ENCODE results near the gene GNG4.

DNA sequence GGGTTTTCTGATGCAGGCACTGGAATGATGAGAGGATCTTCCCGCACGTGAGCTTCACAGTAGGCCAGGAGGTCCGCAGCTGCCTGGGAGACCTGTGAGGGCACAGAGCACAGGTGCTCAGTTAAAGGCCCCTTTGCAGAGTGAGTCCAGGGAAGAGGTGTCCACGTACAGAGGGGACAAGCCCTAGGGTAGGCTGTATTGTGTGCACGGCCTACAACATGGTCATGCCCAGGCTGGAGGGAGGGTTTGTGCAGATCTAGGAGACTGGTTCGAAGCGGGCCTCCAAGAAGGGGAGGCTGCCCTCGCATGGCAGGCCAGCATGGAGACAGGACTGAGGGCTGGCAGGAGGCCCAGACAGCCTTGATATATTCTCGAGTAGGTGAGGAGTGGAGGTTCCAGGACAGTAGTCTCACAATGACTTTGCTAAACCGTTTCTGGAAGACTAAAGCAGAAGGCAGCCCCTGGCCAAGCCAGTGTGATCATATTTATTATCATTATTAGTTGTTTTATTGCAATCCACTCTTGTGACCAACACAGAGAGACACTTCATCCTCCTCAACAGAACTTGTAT is 97.4 kb downstream of the GNG4 start:
- TF ChIP-seq, protein P1, sequence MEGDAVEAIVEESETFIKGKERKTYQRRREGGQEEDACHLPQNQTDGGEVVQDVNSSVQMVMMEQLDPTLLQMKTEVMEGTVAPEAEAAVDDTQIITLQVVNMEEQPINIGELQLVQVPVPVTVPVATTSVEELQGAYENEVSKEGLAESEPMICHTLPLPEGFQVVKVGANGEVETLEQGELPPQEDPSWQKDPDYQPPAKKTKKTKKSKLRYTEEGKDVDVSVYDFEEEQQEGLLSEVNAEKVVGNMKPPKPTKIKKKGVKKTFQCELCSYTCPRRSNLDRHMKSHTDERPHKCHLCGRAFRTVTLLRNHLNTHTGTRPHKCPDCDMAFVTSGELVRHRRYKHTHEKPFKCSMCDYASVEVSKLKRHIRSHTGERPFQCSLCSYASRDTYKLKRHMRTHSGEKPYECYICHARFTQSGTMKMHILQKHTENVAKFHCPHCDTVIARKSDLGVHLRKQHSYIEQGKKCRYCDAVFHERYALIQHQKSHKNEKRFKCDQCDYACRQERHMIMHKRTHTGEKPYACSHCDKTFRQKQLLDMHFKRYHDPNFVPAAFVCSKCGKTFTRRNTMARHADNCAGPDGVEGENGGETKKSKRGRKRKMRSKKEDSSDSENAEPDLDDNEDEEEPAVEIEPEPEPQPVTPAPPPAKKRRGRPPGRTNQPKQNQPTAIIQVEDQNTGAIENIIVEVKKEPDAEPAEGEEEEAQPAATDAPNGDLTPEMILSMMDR (IDR thresholded peaks at IDR 0.05), result no peak
- TF ChIP-seq POLR2A (IDR thresholded peaks at IDR 0.05) (no peak), POLR2AphosphoS5 (IDR thresholded peaks at IDR 0.05) (no peak)

All from sigmoid colon (tissue), 4 donors.